Activated B cell treated with CpG ODN at 0.5 μM for 24 hours (primary cell): ENCODE results near the gene SERPINB11. TPM values are rescaled to one million over a fixed set of nuclear protein-coding genes. Genes with fewer than 3 reads are reported as not detected.

ENCODE experiments used
- ATAC-seq: fragments of 200-7000 bp; cut with Tn5 transposase; one replicate; pipeline ENCODE4 v1.10.0; 2021; ENCODE audit warnings: low read depth, mild to moderate bottlenecking, moderate library complexity
- CTCF ChIA-PET: fragments of 350-600 bp; sonication (Branson Sonifier 250); formaldehyde crosslinking; loops from one replicate; lab custom pipeline; 2021; ENCODE audit warnings: antibody characterized with exemption; lab: Charles Lee
- POLR2A ChIA-PET: fragments of 350-600 bp; sonication (Branson Sonifier 250); formaldehyde crosslinking; loops from one replicate; lab custom pipeline; 2021; ENCODE audit warnings: antibody characterized with exemption; lab: Charles Lee
- DNase-seq: peaks from one replicate; pipeline ENCODE4 v3.0.0; 2022
- H3K27ac Mint-ChIP-seq: one replicate; pipeline ENCODE4 v1.8.0; 2020; ENCODE audit warnings: mixed read lengths
- H3K27me3 Mint-ChIP-seq: one replicate; pipeline ENCODE4 v1.8.0; 2021; ENCODE audit warnings: mixed read lengths
- H3K36me3 Mint-ChIP-seq: one replicate; pipeline ENCODE4 v1.8.0; 2021; ENCODE audit warnings: low read depth, mixed read lengths
- H3K4me1 Mint-ChIP-seq: one replicate; pipeline ENCODE4 v1.8.0; 2021; ENCODE audit warnings: mixed read lengths
- H3K4me3 Mint-ChIP-seq: one replicate; pipeline ENCODE4 v1.8.0; 2020; ENCODE audit warnings: mild to moderate bottlenecking, mixed read lengths
- H3K9me3 Mint-ChIP-seq: one replicate; pipeline ENCODE4 v1.8.0; 2020; ENCODE audit warnings: mixed read lengths
- CTCF ChIP-seq: fragments of 200-600 bp; IDR thresholded peaks from one replicate; pipeline ENCODE4 v1.8.0; 2022; ENCODE audit warnings: antibody characterized with exemption, mild to moderate bottlenecking
- intact Hi-C: fragments of 100-400 bp; cut with micrococcal nuclease; formaldehyde crosslinking; loops from one replicate; pipeline ENCODE4 v1.15.1; 2024
- total RNA-seq: library from RNA; stranded (reverse); gene quantifications from 2 replicates; pipeline ENCODE4 v1.2.3, GENCODE V29; 2022

The SERPINB11 gene
- total RNA-seq, 1 donor from 2014 or later, result not detected

- ChIA-PET POLR2A (no interaction called here), CTCF (no interaction called here)
- Mint-ChIP-seq H3K9me3 (peaks cover 6% of the 10 kb centered on the region), H3K27ac (no peak overlapping the region), H3K36me3 (no peaks in the 10 kb centered on the region), H3K4me3 (no peak overlapping the region), H3K27me3 (no peaks in the 10 kb centered on the region), H3K4me1 (no peaks in the 10 kb centered on the region)
- DNase-seq, result no peak
- ATAC-seq, result no peak
- TF ChIP-seq CTCF, result no peak
- intact Hi-C loops, result no loop called here
Observed at GRCh38 chr18:63731215-63731614, 28.5 kb downstream of the SERPINB11 start.

GRCh38 chr18:63736876-63737275 is 34.1 kb downstream of the SERPINB11 start:
- intact Hi-C loops, result no loop called here
- ATAC-seq, result no peak
- peaks cover 7% of the 10 kb centered on the region for H3K9me3 Mint-ChIP-seq
- no peaks in the 10 kb centered on the region for H3K4me1 Mint-ChIP-seq
- no peak overlapping the region for H3K4me3 Mint-ChIP-seq
- H3K27ac Mint-ChIP-seq, result no peak overlapping the region
- CTCF ChIA-PET, result no interaction called here
- DNase-seq, result no peak
- H3K36me3 Mint-ChIP-seq, result no peaks in the 10 kb centered on the region
- TF ChIP-seq CTCF, result no peak
- POLR2A ChIA-PET, result no interaction called here
- H3K27me3 Mint-ChIP-seq, result no peaks in the 10 kb centered on the region

- Mint-ChIP-seq H3K36me3 (no peaks in the 10 kb centered on the region), H3K27me3 (no peaks in the 10 kb centered on the region), H3K4me1 (no peaks in the 10 kb centered on the region), H3K4me3 (no peak overlapping the region), H3K9me3 (peaks cover 2% of the 10 kb centered on the region), H3K27ac (no peak overlapping the region)
- ChIA-PET POLR2A (no interaction called here), CTCF (no interaction called here)
- no peak for TF ChIP-seq CTCF
- DNase-seq (no peak), ATAC-seq (no peak)
- intact Hi-C loops, result no loop called here
Observed at GRCh38 chr18:63741769-63742168, 39.0 kb downstream of the SERPINB11 start.

- intact Hi-C loops, result no loop called here
- Mint-ChIP-seq H3K36me3 (no peaks in the 10 kb centered on the region), H3K27me3 (no peaks in the 10 kb centered on the region), H3K9me3 (peaks cover 6% of the 10 kb centered on the region), H3K4me3 (no peak overlapping the region), H3K27ac (no peak overlapping the region), H3K4me1 (no peaks in the 10 kb centered on the region)
- ChIA-PET POLR2A (no interaction called here), CTCF (no interaction called here)
- no peak for ATAC-seq
- no peak for TF ChIP-seq CTCF
- DNase-seq, result no peak
Observed at GRCh38 chr18:63747006-63747405, 44.2 kb downstream of the SERPINB11 start.

- no peak for DNase-seq
Observed at GRCh38 chr18:63749489-63749888, 46.7 kb downstream of the SERPINB11 start.

More at GRCh38 chr18:63749489-63749888, 46.7 kb downstream of the SERPINB11 start:
- Mint-ChIP-seq H3K4me3 (no peak overlapping the region), H3K27me3 (no peaks in the 10 kb centered on the region), H3K4me1 (no peaks in the 10 kb centered on the region), H3K36me3 (no peaks in the 10 kb centered on the region), H3K27ac (no peak overlapping the region), H3K9me3 (peaks cover 6% of the 10 kb centered on the region)
- ATAC-seq, result no peak
- ChIA-PET POLR2A (no interaction called here), CTCF (no interaction called here)
- TF ChIP-seq CTCF, result no peak
- intact Hi-C loops, result no loop called here
